Endodermal cell (in vitro differentiated cells): ENCODE results near the gene HS3ST2. TPM values are rescaled to one million over a fixed set of nuclear protein-coding genes. Genes with fewer than 3 reads are reported as not detected.

Source experiments
- DNase-seq: peaks from one replicate; pipeline ENCODE4 v3.0.0-alpha.2; 2017
- H3K27ac ChIP-seq: 2 replicates; pipeline ENCODE4 v1.5.1; 2013; ENCODE audit warnings: mild to moderate bottlenecking, low read depth, low read length, moderate library complexity
- H3K27me3 ChIP-seq: 2 replicates; pipeline ENCODE4 v1.6.1; 2013; ENCODE audit warnings: mild to moderate bottlenecking, low read length, moderate library complexity; ENCODE audit not compliant: insufficient read depth, control insufficient read depth, poor library complexity, severe bottlenecking
- H3K36me3 ChIP-seq: 2 replicates; pipeline ENCODE4 v1.7.0; 2013; ENCODE audit warnings: mild to moderate bottlenecking, low read length, moderate library complexity; ENCODE audit not compliant: control insufficient read depth, insufficient read depth
- H3K4me1 ChIP-seq: one replicate; pipeline ENCODE4 v1.7.0; 2013; ENCODE audit warnings: low read length; ENCODE audit not compliant: control insufficient read depth, insufficient read depth
- H3K4me3 ChIP-seq: 2 replicates; pipeline ENCODE4 v1.5.1; 2013; ENCODE audit warnings: mild to moderate bottlenecking, low read length, moderate library complexity
- H3K9ac ChIP-seq: 2 replicates; pipeline ENCODE4 v1.6.1; 2013; ENCODE audit warnings: mild to moderate bottlenecking, low read length, moderate library complexity; ENCODE audit not compliant: poor library complexity, severe bottlenecking; ENCODE audit errors: extremely low read depth
- H3K9me3 ChIP-seq: 2 replicates; pipeline ENCODE4 v1.6.1; 2013; ENCODE audit warnings: mild to moderate bottlenecking, low read length, moderate library complexity; ENCODE audit not compliant: control insufficient read depth
- H3K27ac Mint-ChIP-seq: 2 replicates; pipeline ENCODE4 v1.8.0; 2020; ENCODE audit warnings: mixed read lengths
- H3K27me3 Mint-ChIP-seq: 2 replicates; pipeline ENCODE4 v1.8.0; 2021; ENCODE audit warnings: mild to moderate bottlenecking, mixed read lengths; ENCODE audit not compliant: insufficient read depth
- H3K36me3 Mint-ChIP-seq: 2 replicates; pipeline ENCODE4 v1.8.0; 2020; ENCODE audit warnings: low read depth, mixed read lengths
- H3K4me1 Mint-ChIP-seq: 2 replicates; pipeline ENCODE4 v1.8.0; 2020; ENCODE audit warnings: mixed read lengths
- H3K4me3 Mint-ChIP-seq: 2 replicates; pipeline ENCODE4 v1.8.0; 2020; ENCODE audit warnings: mild to moderate bottlenecking, moderate library complexity, mixed read lengths
- H3K9me3 Mint-ChIP-seq: 2 replicates; pipeline ENCODE4 v1.8.0; 2020; ENCODE audit warnings: mild to moderate bottlenecking, mixed read lengths
- WGBS, 2 experiments: methylation state at CpG; one replicate each; pipeline versions ENCODE4 v1.1.5 to v1.1.7; 2013; ENCODE audit warnings: missing lambda C conversion rate in 2 of 2, mixed read lengths in 1 of 2; ENCODE audit not compliant: insufficient coverage in 1 of 2, insufficient read length in 1 of 2; 5-methylcytosine and 5-hydroxymethylcytosine counted together
- total RNA-seq, 2 donors: library from RNA; stranded (reverse); fragmentation: NEBNext Ultra II Directional in 1 of 2; extraction: Animal tissue kit (Norgen Biotek cat#: 25700) in 1 of 2; gene quantifications; 2 replicates in 1 of 2; 3 replicates in 1 of 2; pipeline ENCODE4 v1.2.1, GENCODE V29; 2021
- TF ChIP-seq, protein P1 (sequence below): fragments of 200-600 bp; sonication (generic); conservative IDR thresholded peaks from 2 replicates; pipeline ENCODE4 v1.5.0; 2021; ENCODE audit warnings: antibody characterized with exemption, mild to moderate bottlenecking

HS3ST2 gene
- total RNA-seq, 2 donors from 2014 or later = 0.18 TPM; not detected in 1

DNA sequence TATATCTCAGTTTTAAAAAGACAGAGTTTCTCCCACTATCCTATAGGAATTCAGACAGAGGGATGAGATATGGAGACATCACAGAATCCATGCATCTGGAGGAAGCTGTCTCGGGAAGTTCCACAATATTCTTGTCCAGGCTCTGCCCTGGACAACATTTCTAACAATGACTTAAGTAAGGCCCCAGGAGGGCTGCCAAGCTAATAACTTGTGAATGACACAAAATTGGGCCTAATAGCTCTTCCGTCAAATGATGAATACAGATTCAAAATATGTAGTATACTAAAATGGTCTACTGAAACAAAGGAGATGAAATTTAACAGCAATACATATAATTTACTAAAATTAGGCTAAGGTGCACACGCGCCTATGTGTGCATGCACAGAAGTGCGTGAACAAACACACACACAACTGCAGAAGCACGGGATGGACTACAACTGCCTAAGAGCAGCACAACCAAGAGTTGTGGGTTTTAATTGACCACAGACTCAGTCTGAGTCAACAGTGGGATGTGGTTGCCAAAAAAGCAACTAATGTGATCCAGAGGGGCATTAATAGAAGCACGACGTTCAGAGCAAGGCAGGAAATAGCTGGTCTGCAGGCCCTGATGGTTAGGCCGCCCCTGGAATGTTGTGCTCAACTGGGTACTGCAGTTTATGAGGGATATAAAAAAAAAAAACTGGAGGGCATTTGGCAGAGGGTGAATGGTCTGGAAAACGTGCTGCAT, 26.3 kb upstream of the HS3ST2 start:
- Histone ChIP-seq H3K27me3 (no peaks in the 10 kb centered on the region), H3K9ac (no peak overlapping the region), H3K36me3 (no peaks in the 10 kb centered on the region), H3K27ac (no peak overlapping the region), H3K4me3 (no peak overlapping the region), H3K9me3 (no peaks in the 10 kb centered on the region), H3K4me1 (peaks cover 4% of the 10 kb centered on the region)
- H3K4me3 Mint-ChIP-seq = no peak overlapping the region
- no peak for DNase-seq
- no peak overlapping the region for H3K27ac Mint-ChIP-seq
- peaks cover 8% of the 10 kb centered on the region for H3K4me1 Mint-ChIP-seq
- no peaks in the 10 kb centered on the region for H3K9me3 Mint-ChIP-seq
- H3K27me3 Mint-ChIP-seq = no peaks in the 10 kb centered on the region
- TF ChIP-seq, protein P1, sequence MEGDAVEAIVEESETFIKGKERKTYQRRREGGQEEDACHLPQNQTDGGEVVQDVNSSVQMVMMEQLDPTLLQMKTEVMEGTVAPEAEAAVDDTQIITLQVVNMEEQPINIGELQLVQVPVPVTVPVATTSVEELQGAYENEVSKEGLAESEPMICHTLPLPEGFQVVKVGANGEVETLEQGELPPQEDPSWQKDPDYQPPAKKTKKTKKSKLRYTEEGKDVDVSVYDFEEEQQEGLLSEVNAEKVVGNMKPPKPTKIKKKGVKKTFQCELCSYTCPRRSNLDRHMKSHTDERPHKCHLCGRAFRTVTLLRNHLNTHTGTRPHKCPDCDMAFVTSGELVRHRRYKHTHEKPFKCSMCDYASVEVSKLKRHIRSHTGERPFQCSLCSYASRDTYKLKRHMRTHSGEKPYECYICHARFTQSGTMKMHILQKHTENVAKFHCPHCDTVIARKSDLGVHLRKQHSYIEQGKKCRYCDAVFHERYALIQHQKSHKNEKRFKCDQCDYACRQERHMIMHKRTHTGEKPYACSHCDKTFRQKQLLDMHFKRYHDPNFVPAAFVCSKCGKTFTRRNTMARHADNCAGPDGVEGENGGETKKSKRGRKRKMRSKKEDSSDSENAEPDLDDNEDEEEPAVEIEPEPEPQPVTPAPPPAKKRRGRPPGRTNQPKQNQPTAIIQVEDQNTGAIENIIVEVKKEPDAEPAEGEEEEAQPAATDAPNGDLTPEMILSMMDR = no peak
- 83 to 90% methylated on average over 9 to 10 of the region's 10 CpGs for WGBS, 2 experiments
- H3K36me3 Mint-ChIP-seq = no peaks in the 10 kb centered on the region

DNA sequence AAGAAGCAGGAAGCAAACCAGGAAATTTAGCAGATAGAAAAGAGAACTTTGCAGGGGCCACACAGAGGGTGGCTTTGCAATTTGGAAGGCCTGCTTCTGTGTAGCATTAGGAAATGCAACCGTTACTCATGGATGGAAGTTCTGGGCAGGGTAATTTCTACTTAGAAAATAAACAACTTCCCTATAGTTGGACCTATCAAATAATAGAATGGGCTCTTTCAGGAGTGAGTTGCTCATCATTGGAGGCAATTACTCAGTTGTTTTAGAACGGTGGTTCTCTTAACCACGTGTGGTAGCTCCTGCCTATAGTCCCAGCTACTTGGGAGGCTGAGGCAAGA, 25.8 kb upstream of the HS3ST2 start:
- Histone ChIP-seq H3K27ac (no peak overlapping the region), H3K36me3 (no peaks in the 10 kb centered on the region), H3K27me3 (no peaks in the 10 kb centered on the region), H3K9ac (no peak overlapping the region), H3K4me1 (peaks cover 4% of the 10 kb centered on the region), H3K9me3 (no peaks in the 10 kb centered on the region), H3K4me3 (no peak overlapping the region)
- Mint-ChIP-seq H3K36me3 (no peaks in the 10 kb centered on the region), H3K4me3 (no peak overlapping the region), H3K4me1 (peaks cover 7% of the 10 kb centered on the region), H3K27ac (no peak overlapping the region), H3K9me3 (no peaks in the 10 kb centered on the region), H3K27me3 (no peaks in the 10 kb centered on the region)
- TF ChIP-seq, protein P1 = no peak
- 95 to 100% methylated on average over 3 of the region's 3 CpGs for WGBS, 2 experiments
- no peak for DNase-seq

DNA sequence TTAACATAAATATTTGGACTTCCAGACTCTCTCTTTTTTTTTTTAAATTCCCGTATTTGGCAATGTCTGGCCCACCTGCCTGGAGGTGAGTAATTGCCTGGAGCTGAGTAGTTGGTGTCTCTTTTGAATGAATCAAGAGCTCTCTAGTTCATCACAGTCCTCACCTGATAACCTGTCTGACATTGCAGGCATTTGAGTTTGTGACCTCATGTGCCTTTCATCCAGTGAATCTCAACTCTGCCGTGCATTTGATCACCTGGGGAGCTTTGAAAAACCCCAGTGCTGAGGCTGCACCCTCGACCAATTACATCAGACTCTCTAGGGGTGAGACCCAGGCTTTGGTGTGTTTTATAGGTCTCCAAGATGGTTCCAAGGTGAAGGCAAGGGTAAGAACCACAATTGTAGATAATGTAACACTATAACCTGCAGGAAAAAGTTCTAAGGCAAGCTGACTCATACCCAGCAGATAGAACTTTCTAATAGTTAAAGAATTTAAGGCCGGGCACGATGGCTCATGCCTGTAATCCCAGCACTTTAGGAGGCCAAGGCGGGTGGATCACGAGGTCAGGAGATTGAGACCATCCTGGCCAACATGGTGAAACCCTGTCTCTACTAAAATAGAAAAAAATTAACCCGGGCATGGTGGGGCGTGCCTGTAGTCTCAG, 24.5 kb upstream of the HS3ST2 start:
- H3K9ac ChIP-seq = no peak overlapping the region
- H3K9me3 ChIP-seq = peaks cover 9% of the 10 kb centered on the region
- H3K4me3 Mint-ChIP-seq = no peak overlapping the region
- 86 to 90% methylated on average over 5 to 9 of the region's 9 CpGs for WGBS, 2 experiments
- H3K27me3 ChIP-seq = no peaks in the 10 kb centered on the region
- peaks cover 10% of the 10 kb centered on the region for H3K9me3 Mint-ChIP-seq
- peaks cover 4% of the 10 kb centered on the region for H3K4me1 ChIP-seq
- H3K27me3 Mint-ChIP-seq = peaks cover 4% of the 10 kb centered on the region
- no peaks in the 10 kb centered on the region for H3K36me3 ChIP-seq
- H3K4me1 Mint-ChIP-seq = peaks cover 4% of the 10 kb centered on the region
- no peak overlapping the region for H3K27ac Mint-ChIP-seq
- no peak overlapping the region for H3K4me3 ChIP-seq
- TF ChIP-seq, protein P1 = no peak
- H3K36me3 Mint-ChIP-seq = no peaks in the 10 kb centered on the region
- DNase-seq = no peak
- no peak overlapping the region for H3K27ac ChIP-seq
